ENCODE data around the gene CLK2. TPM values are rescaled to one million over a fixed set of nuclear protein-coding genes. Genes with fewer than 3 reads are reported as not detected.
A peak's percentile ranks its signal among the peaks of the same experiment; 100 is the strongest.

Gene CLK2
- total and polyA plus RNA-seq, 2 of the 13 experiments (the other 11 are each of a cell fraction or from before 2014, with no cell fraction given), result 20.1 to 73.5 TPM

GRCh38 chr1:155261852-155262673, 11.2 kb downstream of the CLK2 start, which contains the start of gene SCAMP3 (continued):
- TF ChIP-seq ZNF800 (CRISPR knock-in tag; IDR thresholded peaks at IDR 0.05) (no peak), ZNF10 (CRISPR knock-in tag; IDR thresholded peaks at IDR 0.05; ENCODE audit: borderline replicate concordance, low read depth) (no peak), GLI4 (CRISPR knock-in tag; IDR thresholded peaks at IDR 0.05; ENCODE audit: borderline replicate concordance) (no peak), ZBTB4 (CRISPR knock-in tag; IDR thresholded peaks at IDR 0.05; ENCODE audit: borderline replicate concordance) (no peak), TAF15 (IDR thresholded peaks at IDR 0.05; ENCODE audit: low read depth, low read length, poor library complexity, severe bottlenecking) (peak; percentile 52), DRAP1 (CRISPR knock-in tag; IDR thresholded peaks at IDR 0.05) (peak; percentile 62; the same call in 1 of the 2 replicates), NFE2L1 (CRISPR knock-in tag; IDR thresholded peaks at IDR 0.05; ENCODE audit: borderline replicate concordance) (no peak), ZKSCAN1 (IDR thresholded peaks at IDR 0.05; ENCODE audit: low read length) (no peak), ZBTB34 (CRISPR knock-in tag; IDR thresholded peaks at IDR 0.05) (no peak), TEAD3 (CRISPR knock-in tag; optimal IDR thresholded peaks at IDR 0.05; ENCODE audit: borderline replicate concordance) (peak; percentile 88), MAF1 (CRISPR knock-in tag; IDR thresholded peaks at IDR 0.05; ENCODE audit: borderline replicate concordance) (0 out of 2 replicates have a peak, but pooled peaks have one; percentile 31), TERF1 (CRISPR knock-in tag; IDR thresholded peaks at IDR 0.05) (no peak), ZNF484 (CRISPR knock-in tag; IDR thresholded peaks at IDR 0.05; ENCODE audit: borderline replicate concordance, low read depth) (no peak), HOXA5 (CRISPR knock-in tag; IDR thresholded peaks at IDR 0.05) (no peak), ZSCAN5A (CRISPR knock-in tag; IDR thresholded peaks at IDR 0.05; ENCODE audit: borderline replicate concordance) (no peak), NFKBIZ (CRISPR knock-in tag; IDR thresholded peaks at IDR 0.05) (no peak), IRX3 (CRISPR knock-in tag; IDR thresholded peaks at IDR 0.05; ENCODE audit: borderline replicate concordance, low read depth) (peak; percentile 87; the same call in 1 of the 2 replicates), NCOA1 (CRISPR knock-in tag; IDR thresholded peaks at IDR 0.05) (peak; percentile 93)

All from HepG2 (cell line).